DOHH2 (cell line): ENCODE results near the gene FRYL.

Experiments
- H3F3A ChIP-seq: fragments of 200-600 bp; sonication (generic), shearing (Covaris generic); 2 replicates; pipeline ENCODE4 v1.6.0; 2016; ENCODE audit warnings: antibody characterized with exemption, mild to moderate bottlenecking; ENCODE audit not compliant: control insufficient read depth, insufficient read depth
- H3K27ac ChIP-seq: fragments of 200-600 bp; sonication (generic); 2 replicates; pipeline ENCODE4 v1.5.1; 2014; ENCODE audit warnings: low read depth, mild to moderate bottlenecking, low read length, moderate library complexity
- H3K27me3 ChIP-seq: fragments of 200-600 bp; sonication (generic); 2 replicates; pipeline ENCODE4 v1.6.1; 2014; ENCODE audit warnings: mild to moderate bottlenecking, low read length, mixed read lengths; ENCODE audit not compliant: control insufficient read depth
- H3K36me3 ChIP-seq: fragments of 200-600 bp; sonication (generic); 2 replicates; pipeline ENCODE4 v1.6.1; 2014; ENCODE audit warnings: mild to moderate bottlenecking, low read length, moderate library complexity, mixed read lengths; ENCODE audit not compliant: control insufficient read depth
- H3K4me1 ChIP-seq: fragments of 200-600 bp; sonication (generic); 2 replicates; pipeline ENCODE4 v1.6.1; 2014; ENCODE audit warnings: mild to moderate bottlenecking, low read length, mixed read lengths; ENCODE audit not compliant: control insufficient read depth
- H3K4me2 ChIP-seq: fragments of 200-600 bp; sonication (generic); 2 replicates; pipeline ENCODE4 v1.6.0; 2014; ENCODE audit warnings: mild to moderate bottlenecking, low read length, moderate library complexity
- H3K4me3 ChIP-seq: fragments of 200-600 bp; sonication (generic); 2 replicates; pipeline ENCODE4 v1.5.1; 2014; ENCODE audit warnings: mild to moderate bottlenecking, low read length, mixed read lengths
- H3K79me2 ChIP-seq: fragments of 200-600 bp; sonication (generic); 2 replicates; pipeline ENCODE4 v1.6.1; 2014; ENCODE audit warnings: mild to moderate bottlenecking, low read length, mixed read lengths; ENCODE audit not compliant: control insufficient read depth
- H3K9me2 ChIP-seq: fragments of 200-600 bp; sonication (generic); replicated peaks from 2 replicates; pipeline ENCODE4 v1.6.1; 2014; ENCODE audit warnings: mild to moderate bottlenecking, low read length, mixed read lengths; ENCODE audit not compliant: control insufficient read depth
- H3K9me3 ChIP-seq: fragments of 200-600 bp; sonication (generic); 2 replicates; pipeline ENCODE4 v1.6.1; 2014; ENCODE audit warnings: antibody characterized with exemption, low read length, mixed read lengths; ENCODE audit not compliant: control insufficient read depth, insufficient read depth
- H4K20me1 ChIP-seq: fragments of 200-600 bp; sonication (generic); 2 replicates; pipeline ENCODE4 v1.6.0; 2014; ENCODE audit warnings: low read depth, mild to moderate bottlenecking, antibody characterized with exemption, low read length, moderate library complexity; ENCODE audit not compliant: control insufficient read depth, insufficient read depth
- CTCF ChIP-seq: fragments of 200-600 bp; sonication (generic); IDR thresholded peaks from one replicate; pipeline ENCODE4 v1.5.1; 2014; ENCODE audit warnings: antibody characterized with exemption, mild to moderate bottlenecking, low read depth, low read length; ENCODE audit not compliant: poor library complexity, severe bottlenecking
- EZH2phosphoT487 ChIP-seq: fragments of 200-600 bp; sonication (generic); IDR thresholded peaks from 2 replicates; pipeline ENCODE4 v1.6.1; 2017; ENCODE audit warnings: borderline replicate concordance, mild to moderate bottlenecking, antibody characterized with exemption, low read length, moderate library complexity, mixed read lengths

The FRYL gene

DNA sequence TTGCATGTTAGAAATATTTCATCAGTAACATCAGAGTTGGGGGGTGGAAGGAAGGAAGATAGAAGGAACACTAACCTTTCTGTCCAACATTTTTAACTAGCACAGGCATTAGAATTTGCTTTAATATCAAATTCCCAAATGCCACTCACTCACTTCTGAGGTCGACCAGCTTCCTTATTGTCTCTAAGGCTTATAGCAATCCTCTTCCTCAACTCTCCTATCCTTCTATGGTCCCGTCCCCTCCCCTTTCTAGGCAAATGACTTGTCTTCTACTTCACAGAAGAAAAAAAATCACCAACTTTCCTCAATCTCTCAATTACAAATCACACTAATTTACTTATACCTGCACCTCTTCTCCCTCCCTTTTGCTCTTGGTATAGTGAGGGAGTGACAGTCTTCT is 189.2 kb downstream of the FRYL start:
- Histone ChIP-seq H3K9me3 (no peaks in the 10 kb centered on the region), H3K4me3 (no peak overlapping the region), H3K27me3 (no peaks in the 10 kb centered on the region), H3K79me2 (no peaks in the 10 kb centered on the region), H3K9me2 (no peaks in the 10 kb centered on the region), H4K20me1 (no peaks in the 10 kb centered on the region), H3K36me3 (peaks cover 46% of the 10 kb centered on the region), H3F3A (peaks cover 7% of the 10 kb centered on the region; the same call in 1 of the 2 replicates), H3K27ac (no peak overlapping the region), H3K4me2 (no peak overlapping the region), H3K4me1 (no peaks in the 10 kb centered on the region)
- no peak for TF ChIP-seq EZH2phosphoT487
- no peak for TF ChIP-seq CTCF

- Histone ChIP-seq H3K27ac (no peak overlapping the region), H3K36me3 (peaks cover 46% of the 10 kb centered on the region), H4K20me1 (no peaks in the 10 kb centered on the region), H3K4me1 (no peaks in the 10 kb centered on the region), H3K79me2 (no peaks in the 10 kb centered on the region), H3K9me2 (no peaks in the 10 kb centered on the region), H3K4me3 (no peak overlapping the region), H3K4me2 (no peak overlapping the region), H3K9me3 (no peaks in the 10 kb centered on the region), H3F3A (peaks cover 3% of the 10 kb centered on the region; the same call in 1 of the 2 replicates), H3K27me3 (no peaks in the 10 kb centered on the region)
- TF ChIP-seq EZH2phosphoT487 (no peak), CTCF (no peak)
Observed at GRCh38 chr4:48589098-48589445, 191.0 kb downstream of the FRYL start.

DNA sequence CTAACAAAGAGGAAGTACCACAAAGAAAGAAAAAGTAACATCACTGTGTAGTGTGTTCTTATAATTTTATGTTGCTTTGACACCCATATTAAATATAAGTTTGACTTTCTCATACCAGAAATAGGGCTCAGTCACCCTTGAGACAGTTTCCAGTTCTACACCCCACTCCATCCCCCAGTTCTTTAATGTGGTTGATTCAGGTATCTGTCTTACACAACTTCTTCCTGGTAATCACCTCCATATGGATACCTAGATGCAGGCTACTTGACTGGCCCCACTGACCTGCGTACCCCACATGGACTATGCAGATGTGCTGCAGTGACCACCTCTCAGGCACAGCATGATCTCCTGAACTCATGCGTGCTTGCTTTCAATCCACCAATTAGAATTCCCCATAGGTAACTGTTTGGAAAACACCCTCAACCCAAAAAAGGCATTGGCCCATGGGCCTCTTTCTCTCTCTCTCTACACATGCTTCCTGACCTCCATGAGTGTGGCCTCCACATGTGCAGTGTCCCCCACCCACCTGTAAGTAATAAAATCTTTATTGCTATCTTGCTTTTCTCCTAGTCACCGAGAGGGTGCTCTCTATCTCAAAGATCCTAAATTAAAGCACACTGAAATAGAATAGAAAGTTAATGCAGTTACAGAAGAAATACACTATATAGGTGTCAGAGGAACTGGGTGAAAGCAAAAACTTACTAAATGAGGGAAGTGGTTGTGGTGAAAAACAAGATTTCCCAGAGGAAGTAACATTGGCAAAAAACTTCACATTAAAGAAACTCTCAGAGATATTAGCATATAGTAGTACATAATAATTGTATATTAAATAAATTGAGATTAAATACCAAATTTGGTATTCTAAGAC is 191.6 kb downstream of the FRYL start:
- H3F3A ChIP-seq, result peaks cover 3% of the 10 kb centered on the region; the same call in 1 of the 2 replicates
- no peaks in the 10 kb centered on the region for H3K9me2 ChIP-seq
- H3K9me3 ChIP-seq, result no peaks in the 10 kb centered on the region
- TF ChIP-seq EZH2phosphoT487, result no peak
- TF ChIP-seq CTCF, result no peak
- H3K27ac ChIP-seq, result no peak overlapping the region
- no peaks in the 10 kb centered on the region for H3K27me3 ChIP-seq
- H3K36me3 ChIP-seq, result peaks cover 46% of the 10 kb centered on the region
- no peaks in the 10 kb centered on the region for H3K79me2 ChIP-seq
- H3K4me2 ChIP-seq, result no peak overlapping the region
- H4K20me1 ChIP-seq, result no peaks in the 10 kb centered on the region
- H3K4me1 ChIP-seq, result no peaks in the 10 kb centered on the region
- no peak overlapping the region for H3K4me3 ChIP-seq
